Measurements from ENCODE around the gene CFAP69.

CFAP69 gene

GRCh38 chr7:90244909-90245851 lies at the start of gene CFAP69:
TSS of gene CFAP69 (plus strand) at chr7:90245174. CDS start at chr7:90245425, 251 bp downstream.
- TF ChIP-seq CSDC2 (CRISPR knock-in tag; IDR thresholded peaks at IDR 0.05) (no peak), ZNF70 (CRISPR knock-in tag; IDR thresholded peaks at IDR 0.05) (no peak), TCF4 (CRISPR knock-in tag; IDR thresholded peaks at IDR 0.05; ENCODE audit: borderline replicate concordance) (no peak), TOX (CRISPR knock-in tag; IDR thresholded peaks at IDR 0.05; ENCODE audit: borderline replicate concordance) (no peak), PATZ1 (CRISPR knock-in tag; IDR thresholded peaks at IDR 0.05; ENCODE audit: borderline replicate concordance) (no peak), ZNF565 (CRISPR knock-in tag; conservative IDR thresholded peaks at IDR 0.05; ENCODE audit: low read depth) (no peak), ISL1 (CRISPR knock-in tag; IDR thresholded peaks at IDR 0.05) (no peak), ZNF8 (CRISPR knock-in tag; IDR thresholded peaks at IDR 0.05) (no peak), GLIS3 (CRISPR knock-in tag; IDR thresholded peaks at IDR 0.05) (no peak), ZC3H10 (CRISPR knock-in tag; IDR thresholded peaks at IDR 0.05) (no peak)

GRCh38 chr7:90201500-90202195 lies 43.3 kb upstream of the CFAP69 start:
- ATAC-seq = no peak
- TF ChIP-seq OSR1 (CRISPR knock-in tag; IDR thresholded peaks at IDR 0.05) (no peak), TSHZ2 (CRISPR knock-in tag; IDR thresholded peaks at IDR 0.05) (no peak), PPARA (CRISPR knock-in tag; IDR thresholded peaks at IDR 0.05; ENCODE audit: borderline replicate concordance) (no peak), TCF4 (CRISPR knock-in tag; IDR thresholded peaks at IDR 0.05; ENCODE audit: borderline replicate concordance) (no peak), ZNF8 (CRISPR knock-in tag; IDR thresholded peaks at IDR 0.05) (no peak), TOX (CRISPR knock-in tag; IDR thresholded peaks at IDR 0.05; ENCODE audit: borderline replicate concordance) (no peak), ISL1 (CRISPR knock-in tag; IDR thresholded peaks at IDR 0.05) (no peak), RARB (CRISPR knock-in tag; IDR thresholded peaks at IDR 0.05) (no peak), PATZ1 (CRISPR knock-in tag; IDR thresholded peaks at IDR 0.05; ENCODE audit: borderline replicate concordance) (no peak), ZNF565 (CRISPR knock-in tag; conservative IDR thresholded peaks at IDR 0.05; ENCODE audit: low read depth) (no peak), GLIS3 (CRISPR knock-in tag; IDR thresholded peaks at IDR 0.05) (no peak), ZFP30 (CRISPR knock-in tag; IDR thresholded peaks at IDR 0.05) (no peak), ZFP3 (CRISPR knock-in tag; IDR thresholded peaks at IDR 0.05) (no peak), ESRRG (CRISPR knock-in tag; IDR thresholded peaks at IDR 0.05) (no peak), BACH2 (CRISPR knock-in tag; IDR thresholded peaks at IDR 0.05; ENCODE audit: borderline replicate concordance) (no peak), ARNTL (CRISPR knock-in tag; IDR thresholded peaks at IDR 0.05; ENCODE audit: borderline replicate concordance, low read depth) (no peak), ZNF70 (CRISPR knock-in tag; IDR thresholded peaks at IDR 0.05) (no peak)

More at GRCh38 chr7:90244909-90245851, at the start of gene CFAP69:
- peak; percentile 95 for ATAC-seq

- no peak for ATAC-seq
- TF ChIP-seq ISL1 (CRISPR knock-in tag; IDR thresholded peaks at IDR 0.05) (no peak), PPARA (CRISPR knock-in tag; IDR thresholded peaks at IDR 0.05; ENCODE audit: borderline replicate concordance) (no peak), ESRRG (CRISPR knock-in tag; IDR thresholded peaks at IDR 0.05) (no peak), OSR1 (CRISPR knock-in tag; IDR thresholded peaks at IDR 0.05) (no peak), POU6F1 (CRISPR knock-in tag; IDR thresholded peaks at IDR 0.05; ENCODE audit: borderline replicate concordance, low read depth) (no peak), ZNF8 (CRISPR knock-in tag; IDR thresholded peaks at IDR 0.05) (no peak), ZC3H10 (CRISPR knock-in tag; IDR thresholded peaks at IDR 0.05) (no peak), TOX (CRISPR knock-in tag; IDR thresholded peaks at IDR 0.05; ENCODE audit: borderline replicate concordance) (no peak), CREB5 (CRISPR knock-in tag; IDR thresholded peaks at IDR 0.05; ENCODE audit: low read depth) (no peak), ZFP3 (CRISPR knock-in tag; IDR thresholded peaks at IDR 0.05) (no peak), GLIS3 (CRISPR knock-in tag; IDR thresholded peaks at IDR 0.05) (no peak), TCF4 (CRISPR knock-in tag; IDR thresholded peaks at IDR 0.05; ENCODE audit: borderline replicate concordance) (no peak), SNAI2 (CRISPR knock-in tag; IDR thresholded peaks at IDR 0.05) (no peak), ZFP30 (CRISPR knock-in tag; IDR thresholded peaks at IDR 0.05) (no peak), PATZ1 (CRISPR knock-in tag; IDR thresholded peaks at IDR 0.05; ENCODE audit: borderline replicate concordance) (no peak)
Measured at GRCh38 chr7:90207956-90208355, 37.0 kb upstream of the CFAP69 start.

Measured in SK-N-SH treated with all-trans-retinoic acid at 6 μM for 48 hours (cell line).